Sigmoid colon (tissue), 4 donors: ENCODE data around the gene RMND1.

Experiments used
- CTCF ChIP-seq, 4 experiments: fragments of 450-650 bp in 3 of 4; fragments of 200-600 bp in 1 of 4; IDR thresholded peaks; one replicate each; pipeline ENCODE4 v1.5.1; 2016 to 2019; ENCODE audit warnings: antibody characterized with exemption in 4 of 4, mild to moderate bottlenecking in 3 of 4, moderate library complexity in 2 of 4
- EP300 ChIP-seq, 4 donors: sonication (generic); formaldehyde crosslinking; IDR thresholded peaks; one replicate each; pipeline ENCODE4 v1.6.1; 2017; ENCODE audit warnings: antibody characterized with exemption in 4 of 4
- POLR2A ChIP-seq, 2 donors: fragments of 450-650 bp; IDR thresholded peaks; one replicate each; pipeline ENCODE4 v1.6.1; 2016; ENCODE audit warnings: antibody characterized with exemption in 2 of 2, mild to moderate bottlenecking in 2 of 2, moderate library complexity in 2 of 2
- POLR2AphosphoS5 ChIP-seq, 4 donors: sonication (generic); formaldehyde crosslinking; IDR thresholded peaks; one replicate each; pipeline ENCODE4 v1.6.1; 2017; ENCODE audit warnings: antibody characterized with exemption in 4 of 4

- no peak for TF ChIP-seq CTCF (IDR thresholded peaks at IDR 0.05)
- TF ChIP-seq POLR2A (IDR thresholded peaks at IDR 0.05) = no peak
- no peak for TF ChIP-seq EP300 (IDR thresholded peaks at IDR 0.05)
- no peak for TF ChIP-seq POLR2AphosphoS5 (IDR thresholded peaks at IDR 0.05)
These were observed 23.7 kb downstream of the RMND1 start for GRCh38 chr6:151428093-151428735.
